ENCODE data around the gene LLGL2.
"Not testable (repeated sequence)": the region's sequence is repeated elsewhere in the genome, so short reads cannot be mapped to it uniquely, and the experiment has no call there.

LLGL2 gene

GRCh38 chr17:75575197-75575596 is 49.7 kb downstream of the LLGL2 start:
- Histone ChIP-seq H2AFZ (ENCODE audit: low read length) (no peak overlapping the region), H3K27me3 (replicated peaks; ENCODE audit: insufficient read depth, low read length) (no peaks in the 10 kb centered on the region), H3K9me3 (replicated peaks; ENCODE audit: insufficient read depth, low read length) (no peaks in the 10 kb centered on the region), H3K9ac (ENCODE audit: low read length) (no peak overlapping the region), H4K20me1 (ENCODE audit: insufficient read depth, low read length) (no peaks in the 10 kb centered on the region), H3K9me2 (replicated peaks; ENCODE audit: insufficient read depth, low read length) (no peaks in the 10 kb centered on the region), H3F3A (ENCODE audit: insufficient read depth, low read length) (no peaks in the 10 kb centered on the region), H3K27ac (ENCODE audit: low read length) (no peak overlapping the region), H3K79me2 (ENCODE audit: low read length) (no peaks in the 10 kb centered on the region), H3K4me2 (ENCODE audit: low read depth, low read length) (no peak overlapping the region), H3K4me3 (ENCODE audit: low read length) (no peak overlapping the region), H3K4me1 (ENCODE audit: low read length) (peaks cover 5% of the 10 kb centered on the region; the same call in 1 of the 2 replicates), H3K36me3 (replicated peaks; ENCODE audit: insufficient read depth, low read length) (no peaks in the 10 kb centered on the region)
- TF ChIP-seq EZH2phosphoT487 (IDR thresholded peaks at IDR 0.05; ENCODE audit: low read length): no peak
- TF ChIP-seq, protein P1, sequence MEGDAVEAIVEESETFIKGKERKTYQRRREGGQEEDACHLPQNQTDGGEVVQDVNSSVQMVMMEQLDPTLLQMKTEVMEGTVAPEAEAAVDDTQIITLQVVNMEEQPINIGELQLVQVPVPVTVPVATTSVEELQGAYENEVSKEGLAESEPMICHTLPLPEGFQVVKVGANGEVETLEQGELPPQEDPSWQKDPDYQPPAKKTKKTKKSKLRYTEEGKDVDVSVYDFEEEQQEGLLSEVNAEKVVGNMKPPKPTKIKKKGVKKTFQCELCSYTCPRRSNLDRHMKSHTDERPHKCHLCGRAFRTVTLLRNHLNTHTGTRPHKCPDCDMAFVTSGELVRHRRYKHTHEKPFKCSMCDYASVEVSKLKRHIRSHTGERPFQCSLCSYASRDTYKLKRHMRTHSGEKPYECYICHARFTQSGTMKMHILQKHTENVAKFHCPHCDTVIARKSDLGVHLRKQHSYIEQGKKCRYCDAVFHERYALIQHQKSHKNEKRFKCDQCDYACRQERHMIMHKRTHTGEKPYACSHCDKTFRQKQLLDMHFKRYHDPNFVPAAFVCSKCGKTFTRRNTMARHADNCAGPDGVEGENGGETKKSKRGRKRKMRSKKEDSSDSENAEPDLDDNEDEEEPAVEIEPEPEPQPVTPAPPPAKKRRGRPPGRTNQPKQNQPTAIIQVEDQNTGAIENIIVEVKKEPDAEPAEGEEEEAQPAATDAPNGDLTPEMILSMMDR (IDR thresholded peaks at IDR 0.05; ENCODE audit: low read length): no peak
- no peak for TF ChIP-seq EZH2 (optimal IDR thresholded peaks at IDR 0.05; ENCODE audit: low read depth, low read length)
- no peak for DNase-seq

DNA sequence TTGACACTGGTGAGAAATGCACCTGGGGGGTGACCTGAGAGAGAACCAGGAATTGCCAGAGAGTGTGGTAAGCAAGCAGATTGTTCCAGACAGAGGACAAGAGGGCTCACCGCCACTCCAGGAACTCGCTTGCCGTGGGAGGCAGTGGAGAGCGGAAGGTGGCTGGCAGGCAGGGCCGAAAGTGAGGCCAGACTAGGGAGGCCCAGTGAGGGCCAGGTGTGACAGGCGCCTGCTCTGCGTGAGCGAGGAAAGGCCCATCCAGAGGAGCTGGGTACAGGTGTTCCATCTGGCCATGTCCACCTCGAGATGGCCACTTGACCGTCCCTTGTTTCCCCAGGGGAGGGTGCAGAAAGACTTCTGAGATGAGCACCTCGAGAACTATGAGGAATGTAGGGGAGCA is 50.2 kb downstream of the LLGL2 start:
- no peaks in the 10 kb centered on the region for H3K27me3 ChIP-seq (replicated peaks; ENCODE audit: insufficient read depth, low read length)
- no peak for TF ChIP-seq EZH2phosphoT487 (IDR thresholded peaks at IDR 0.05; ENCODE audit: low read length)
- TF ChIP-seq, protein P1 (IDR thresholded peaks at IDR 0.05; ENCODE audit: low read length): no peak
- TF ChIP-seq EZH2 (optimal IDR thresholded peaks at IDR 0.05; ENCODE audit: low read depth, low read length): no peak
- no peaks in the 10 kb centered on the region for H3K36me3 ChIP-seq (replicated peaks; ENCODE audit: insufficient read depth, low read length)
- no peaks in the 10 kb centered on the region for H3K9me2 ChIP-seq (replicated peaks; ENCODE audit: insufficient read depth, low read length)
- H3F3A ChIP-seq (ENCODE audit: insufficient read depth, low read length): no peaks in the 10 kb centered on the region
- no peaks in the 10 kb centered on the region for H4K20me1 ChIP-seq (ENCODE audit: insufficient read depth, low read length)
- no peak overlapping the region for H2AFZ ChIP-seq (ENCODE audit: low read length)
- peaks cover 5% of the 10 kb centered on the region; the same call in 1 of the 2 replicates for H3K4me1 ChIP-seq (ENCODE audit: low read length)
- H3K9me3 ChIP-seq (replicated peaks; ENCODE audit: insufficient read depth, low read length): no peaks in the 10 kb centered on the region
- H3K9ac ChIP-seq (ENCODE audit: low read length): no peak overlapping the region
- H3K27ac ChIP-seq (ENCODE audit: low read length): no peak overlapping the region
- no peak for DNase-seq
- H3K79me2 ChIP-seq (ENCODE audit: low read length): no peaks in the 10 kb centered on the region
- H3K4me3 ChIP-seq (ENCODE audit: low read length): no peak overlapping the region
- no peak overlapping the region for H3K4me2 ChIP-seq (ENCODE audit: low read depth, low read length)

DNA sequence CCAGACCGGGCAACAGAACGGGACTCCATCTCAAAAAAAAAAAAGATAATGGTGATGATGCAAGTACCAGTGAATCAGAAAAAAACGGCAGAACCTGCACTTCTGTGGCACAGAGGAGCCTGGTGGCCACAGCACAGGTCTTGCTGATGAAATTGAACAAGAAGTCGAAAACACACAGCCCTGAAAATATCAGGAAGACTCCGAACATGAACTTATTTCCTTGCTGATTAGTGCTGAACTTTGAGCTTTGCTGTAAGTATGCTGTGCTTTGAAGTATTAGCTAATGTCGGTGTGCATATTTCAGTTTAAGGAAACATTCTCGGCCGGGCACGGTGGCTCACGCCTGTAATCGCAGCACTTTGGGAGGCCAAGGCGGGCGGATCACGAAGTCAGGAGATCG is 51.2 kb downstream of the LLGL2 start:
- H3K27me3 ChIP-seq (replicated peaks; ENCODE audit: insufficient read depth, low read length): no peaks in the 10 kb centered on the region
- no peak for TF ChIP-seq EZH2 (optimal IDR thresholded peaks at IDR 0.05; ENCODE audit: low read depth, low read length)
- TF ChIP-seq, protein P1 (IDR thresholded peaks at IDR 0.05; ENCODE audit: low read length): no peak
- no peak for TF ChIP-seq EZH2phosphoT487 (IDR thresholded peaks at IDR 0.05; ENCODE audit: low read length)
- H2AFZ ChIP-seq (ENCODE audit: low read length): no peak overlapping the region
- no peaks in the 10 kb centered on the region for H3K9me2 ChIP-seq (replicated peaks; ENCODE audit: insufficient read depth, low read length)
- H3F3A ChIP-seq (ENCODE audit: insufficient read depth, low read length): no peaks in the 10 kb centered on the region
- no peaks in the 10 kb centered on the region for H3K4me1 ChIP-seq (ENCODE audit: low read length)
- H3K9me3 ChIP-seq (replicated peaks; ENCODE audit: insufficient read depth, low read length): no peaks in the 10 kb centered on the region
- no peak overlapping the region for H3K27ac ChIP-seq (ENCODE audit: low read length)
- no peak overlapping the region for H3K4me3 ChIP-seq (ENCODE audit: low read length)
- no peaks in the 10 kb centered on the region for H4K20me1 ChIP-seq (ENCODE audit: insufficient read depth, low read length)
- no peak for DNase-seq
- H3K79me2 ChIP-seq (ENCODE audit: low read length): no peaks in the 10 kb centered on the region
- no peak overlapping the region for H3K4me2 ChIP-seq (ENCODE audit: low read depth, low read length)
- H3K36me3 ChIP-seq (replicated peaks; ENCODE audit: insufficient read depth, low read length): no peaks in the 10 kb centered on the region
- H3K9ac ChIP-seq (ENCODE audit: low read length): no peak overlapping the region

DNA sequence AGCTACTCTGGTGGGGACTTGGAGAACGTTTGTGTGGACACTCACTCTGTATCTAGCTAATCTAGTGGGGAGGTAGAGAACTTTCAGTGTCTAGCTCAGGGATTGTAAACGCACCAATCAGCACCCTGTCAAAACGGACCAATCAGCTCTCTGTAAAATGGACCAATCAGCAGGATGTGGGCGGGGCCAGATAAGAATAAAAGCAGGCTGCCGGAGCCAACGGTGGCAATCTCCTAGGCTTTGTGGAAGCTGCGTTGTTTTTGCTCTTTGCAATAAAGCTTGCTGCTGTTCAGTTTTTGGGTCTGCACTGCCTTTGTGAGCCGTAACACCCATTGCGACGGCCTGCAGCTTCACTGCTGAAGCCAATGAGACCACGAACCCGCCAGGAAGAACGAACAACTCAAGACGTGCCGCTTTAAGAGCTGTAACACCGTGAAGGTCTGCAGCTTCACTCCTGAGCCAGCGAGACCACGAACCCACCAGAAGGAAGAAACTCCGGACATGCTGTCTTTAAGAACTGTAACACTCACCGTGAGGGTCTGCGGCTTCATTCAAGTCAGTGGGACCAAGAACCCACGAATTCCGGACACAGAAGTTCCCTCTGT is 55.7 kb downstream of the LLGL2 start:
- not testable (repeated sequence) for H3K9me3 ChIP-seq (replicated peaks; ENCODE audit: insufficient read depth, low read length); H3K36me3 ChIP-seq (replicated peaks; ENCODE audit: insufficient read depth, low read length); H3K27me3 ChIP-seq (replicated peaks; ENCODE audit: insufficient read depth, low read length); H2AFZ ChIP-seq (ENCODE audit: low read length); H4K20me1 ChIP-seq (ENCODE audit: insufficient read depth, low read length); DNase-seq; H3K4me3 ChIP-seq (ENCODE audit: low read length); H3K4me1 ChIP-seq (ENCODE audit: low read length); H3K79me2 ChIP-seq (ENCODE audit: low read length); H3K27ac ChIP-seq (ENCODE audit: low read length); H3K9me2 ChIP-seq (replicated peaks; ENCODE audit: insufficient read depth, low read length); H3K9ac ChIP-seq (ENCODE audit: low read length); H3F3A ChIP-seq (ENCODE audit: insufficient read depth, low read length); H3K4me2 ChIP-seq (ENCODE audit: low read depth, low read length)

- not testable (repeated sequence) for H4K20me1 ChIP-seq (ENCODE audit: insufficient read depth, low read length); H2AFZ ChIP-seq (ENCODE audit: low read length)
These were observed 57.7 kb downstream of the LLGL2 start for GRCh38 chr17:75583197-75583596.

More at GRCh38 chr17:75583197-75583596, 57.7 kb downstream of the LLGL2 start:
- H3K9me2 ChIP-seq (replicated peaks; ENCODE audit: insufficient read depth, low read length); H3K36me3 ChIP-seq (replicated peaks; ENCODE audit: insufficient read depth, low read length); H3K4me1 ChIP-seq (ENCODE audit: low read length); DNase-seq; H3K79me2 ChIP-seq (ENCODE audit: low read length); H3F3A ChIP-seq (ENCODE audit: insufficient read depth, low read length); H3K9ac ChIP-seq (ENCODE audit: low read length); H3K4me3 ChIP-seq (ENCODE audit: low read length); H3K27ac ChIP-seq (ENCODE audit: low read length); H3K9me3 ChIP-seq (replicated peaks; ENCODE audit: insufficient read depth, low read length); H3K4me2 ChIP-seq (ENCODE audit: low read depth, low read length): not testable (repeated sequence)
- peaks cover 29% of the 10 kb centered on the region for H3K27me3 ChIP-seq (replicated peaks; ENCODE audit: insufficient read depth, low read length)

Data from MM.1S (cell line).